ENCODE data around the gene CLTCL1. TPM values are rescaled to one million over a fixed set of nuclear protein-coding genes. Genes with fewer than 3 reads are reported as not detected.
A peak's percentile ranks its signal among the peaks of the same experiment; 100 is the strongest.

Gene CLTCL1
- total RNA-seq, 1 experiment from 2014 or later: 7.9 TPM

- DNase-seq: no peak
Observed at GRCh38 chr22:19289475-19290161, 1.9 kb downstream of the CLTCL1 start.

GRCh38 chr22:19287889-19288288 is 3.6 kb downstream of the CLTCL1 start:
- Mint-ChIP-seq H3K36me3 (ENCODE audit: insufficient read depth, unreplicated experiment) (no peaks in the 10 kb centered on the region), H3K9me3 (ENCODE audit: unreplicated experiment) (no peaks in the 10 kb centered on the region), H3K27ac (ENCODE audit: unreplicated experiment) (no peak overlapping the region), H3K4me3 (ENCODE audit: unreplicated experiment) (no peak overlapping the region), H3K27me3 (ENCODE audit: insufficient read depth, unreplicated experiment) (no peaks in the 10 kb centered on the region), H3K4me1 (ENCODE audit: low read depth, unreplicated experiment) (peaks cover 4% of the 10 kb centered on the region)
- BruUV-seq (replicated peaks): no TSS peak
- no peak for DNase-seq
- ChIA-PET POLR2A (no interaction called here), CTCF (no interaction called here)
- intact Hi-C loops (cut with micrococcal nuclease; ENCODE audit: unreplicated experiment): no loop called here
- H3K9me3 ChIP-seq: no peaks in the 10 kb centered on the region
- H3K27me3 ChIP-seq (replicated peaks; ENCODE audit: control insufficient read depth, insufficient read depth, low read length): no peaks in the 10 kb centered on the region
- TF ChIP-seq CTCF (IDR thresholded peaks at IDR 0.05; ENCODE audit: insufficient read depth in 1 of 2, low read depth in 1 of 2, low read length in 1 of 2, severe bottlenecking in 1 of 2, unreplicated experiment in 1 of 2): no peak
- H3K36me3 ChIP-seq (ENCODE audit: control insufficient read depth, insufficient read depth, low read length): no peaks in the 10 kb centered on the region
- H3K4me3 ChIP-seq (ENCODE audit: low read depth, low read length): no peak overlapping the region
- H3K4me1 ChIP-seq: no peaks in the 10 kb centered on the region

More at GRCh38 chr22:19289475-19290161, 1.9 kb downstream of the CLTCL1 start:
- Histone ChIP-seq H3K27me3 (replicated peaks; ENCODE audit: control insufficient read depth, insufficient read depth, low read length) (no peaks in the 10 kb centered on the region), H3K9me3 (no peaks in the 10 kb centered on the region), H3K4me3 (ENCODE audit: low read depth, low read length) (no peak overlapping the region), H3K36me3 (ENCODE audit: control insufficient read depth, insufficient read depth, low read length) (no peaks in the 10 kb centered on the region), H3K4me1 (no peaks in the 10 kb centered on the region)
- intact Hi-C loops (cut with micrococcal nuclease; ENCODE audit: unreplicated experiment): no loop called here
- ChIA-PET CTCF (no interaction called here), POLR2A (no interaction called here)
- no peak overlapping the region for H3K4me3 Mint-ChIP-seq (ENCODE audit: unreplicated experiment)
- no peaks in the 10 kb centered on the region for H3K9me3 Mint-ChIP-seq (ENCODE audit: unreplicated experiment)
- H3K27me3 Mint-ChIP-seq (ENCODE audit: insufficient read depth, unreplicated experiment): no peaks in the 10 kb centered on the region
- peak overlapping the region; percentile 4 for H3K27ac Mint-ChIP-seq (ENCODE audit: unreplicated experiment)
- TF ChIP-seq CTCF (IDR thresholded peaks at IDR 0.05; ENCODE audit: insufficient read depth in 1 of 2, low read depth in 1 of 2, low read length in 1 of 2, severe bottlenecking in 1 of 2, unreplicated experiment in 1 of 2): no peak
- H3K36me3 Mint-ChIP-seq (ENCODE audit: insufficient read depth, unreplicated experiment): no peaks in the 10 kb centered on the region
- BruUV-seq (replicated peaks): no TSS peak
- H3K4me1 Mint-ChIP-seq (ENCODE audit: low read depth, unreplicated experiment): peaks cover 4% of the 10 kb centered on the region

- ChIA-PET POLR2A (no interaction called here), CTCF (no interaction called here)
- no peak for DNase-seq
- no TSS peak for BruUV-seq (replicated peaks)
- H3K27me3 Mint-ChIP-seq (ENCODE audit: insufficient read depth, unreplicated experiment): no peaks in the 10 kb centered on the region
- no peaks in the 10 kb centered on the region for H3K9me3 Mint-ChIP-seq (ENCODE audit: unreplicated experiment)
- no peak overlapping the region for H3K4me3 ChIP-seq (ENCODE audit: low read depth, low read length)
- H3K36me3 ChIP-seq (ENCODE audit: control insufficient read depth, insufficient read depth, low read length): no peaks in the 10 kb centered on the region
- intact Hi-C loops (cut with micrococcal nuclease; ENCODE audit: unreplicated experiment): no loop called here
- H3K27ac Mint-ChIP-seq (ENCODE audit: unreplicated experiment): no peak overlapping the region
- no peak overlapping the region for H3K4me3 Mint-ChIP-seq (ENCODE audit: unreplicated experiment)
- no peaks in the 10 kb centered on the region for H3K9me3 ChIP-seq
- no peaks in the 10 kb centered on the region for H3K4me1 ChIP-seq
- peaks cover 4% of the 10 kb centered on the region for H3K4me1 Mint-ChIP-seq (ENCODE audit: low read depth, unreplicated experiment)
- H3K27me3 ChIP-seq (replicated peaks; ENCODE audit: control insufficient read depth, insufficient read depth, low read length): no peaks in the 10 kb centered on the region
- H3K36me3 Mint-ChIP-seq (ENCODE audit: insufficient read depth, unreplicated experiment): no peaks in the 10 kb centered on the region
- no peak for TF ChIP-seq CTCF (IDR thresholded peaks at IDR 0.05; ENCODE audit: insufficient read depth in 1 of 2, low read depth in 1 of 2, low read length in 1 of 2, severe bottlenecking in 1 of 2, unreplicated experiment in 1 of 2)
Observed at GRCh38 chr22:19287076-19287707, 4.3 kb downstream of the CLTCL1 start.

Data from Caco-2 (cell line).